Mesendoderm (in vitro differentiated cells): ENCODE results near the gene JARID2.

Experiments used
- DNase-seq: peaks from one replicate; pipeline ENCODE4 v3.0.0; 2013
- H2AK5ac ChIP-seq: 2 replicates; pipeline ENCODE4 v1.6.1; 2013; ENCODE audit warnings: low read length, inconsistent platforms
- H2BK120ac ChIP-seq: 2 replicates; pipeline ENCODE4 v1.6.1; 2013; ENCODE audit warnings: low read depth, mild to moderate bottlenecking, low read length, moderate library complexity, mixed read lengths
- H2BK15ac ChIP-seq: replicated peaks from 2 replicates; pipeline ENCODE4 v1.6.1; 2013; ENCODE audit warnings: low read depth, mild to moderate bottlenecking, moderate library complexity
- H2BK5ac ChIP-seq: 2 replicates; pipeline ENCODE4 v1.6.1; 2013; ENCODE audit warnings: low read length, inconsistent platforms
- H3K18ac ChIP-seq: 2 replicates; pipeline ENCODE4 v1.6.1; 2013; ENCODE audit warnings: mild to moderate bottlenecking, low read length, mixed read lengths
- H3K23ac ChIP-seq: one replicate; pipeline ENCODE4 v1.6.1; 2013; ENCODE audit warnings: low read length
- H3K27ac ChIP-seq: 2 replicates; pipeline ENCODE4 v1.5.1; 2013; ENCODE audit warnings: low read depth, mild to moderate bottlenecking, inconsistent platforms, low read length, moderate library complexity
- H3K27me3 ChIP-seq: 2 replicates; pipeline ENCODE4 v1.6.1; 2013; ENCODE audit warnings: low read length, control low read depth, mild to moderate bottlenecking, inconsistent platforms; ENCODE audit not compliant: insufficient read depth, poor library complexity
- H3K36me3 ChIP-seq: 2 replicates; pipeline ENCODE4 v1.6.1; 2013; ENCODE audit warnings: low read length, inconsistent platforms; ENCODE audit not compliant: control insufficient read depth, insufficient read depth
- H3K4ac ChIP-seq: one replicate; pipeline ENCODE4 v1.6.1; 2013; ENCODE audit warnings: low read depth, mild to moderate bottlenecking, low read length, moderate library complexity
- H3K4me1 ChIP-seq: 2 replicates; pipeline ENCODE4 v1.6.1; 2013; ENCODE audit warnings: low read depth, low read length, inconsistent platforms; ENCODE audit not compliant: control insufficient read depth
- H3K4me2 ChIP-seq: 2 replicates; pipeline ENCODE4 v1.6.1; 2013; ENCODE audit warnings: low read length
- H3K4me3 ChIP-seq: 2 replicates; pipeline ENCODE4 v1.5.1; 2013; ENCODE audit warnings: mild to moderate bottlenecking, low read length
- H3K56ac ChIP-seq: one replicate; pipeline ENCODE4 v1.6.1; 2013; ENCODE audit warnings: low read length
- H3K79me1 ChIP-seq: 2 replicates; pipeline ENCODE4 v1.6.1; 2013; ENCODE audit warnings: low read length, inconsistent platforms
- H3K79me2 ChIP-seq: 2 replicates; pipeline ENCODE4 v1.6.1; 2013; ENCODE audit warnings: mild to moderate bottlenecking, low read length; ENCODE audit not compliant: control insufficient read depth, insufficient read depth
- H3K9ac ChIP-seq: 2 replicates; pipeline ENCODE4 v1.6.1; 2013; ENCODE audit warnings: low read length, inconsistent platforms
- H4K5ac ChIP-seq: one replicate; pipeline ENCODE4 v1.6.1; 2013; ENCODE audit warnings: low read length
- H4K8ac ChIP-seq: one replicate; pipeline ENCODE4 v1.6.1; 2013; ENCODE audit warnings: low read depth, mild to moderate bottlenecking, control low read depth, low read length, moderate library complexity
- WGBS: extraction: QIAGEN DNeasy Blood & Tissue Kit; methylation state at CpG from one replicate; pipeline ENCODE4 v1.1.7; 2013; ENCODE audit warnings: low lambda C conversion rate, missing lambda C conversion rate; ENCODE audit not compliant: insufficient coverage; ENCODE audit errors: extremely low coverage; 5-methylcytosine and 5-hydroxymethylcytosine counted together

The JARID2 gene

GRCh38 chr6:15327271-15327670 lies 81.4 kb downstream of the JARID2 start:
- H3K4me3 ChIP-seq: no peak overlapping the region
- H3K27me3 ChIP-seq: no peaks in the 10 kb centered on the region
- no peak overlapping the region for H4K8ac ChIP-seq
- peak overlapping the region; percentile 43 for H3K56ac ChIP-seq
- H2BK120ac ChIP-seq: no peak overlapping the region
- H3K4ac ChIP-seq: no peak overlapping the region
- no peak overlapping the region for H3K18ac ChIP-seq
- H3K27ac ChIP-seq: no peak overlapping the region
- no CpG with 5 or more reads among the region's 7 CpGs for WGBS
- peaks cover 89% of the 10 kb centered on the region for H3K79me2 ChIP-seq
- no peak overlapping the region for H4K5ac ChIP-seq
- peaks cover 7% of the 10 kb centered on the region for H3K79me1 ChIP-seq
- H3K4me2 ChIP-seq: no peak overlapping the region
- no peak overlapping the region for H2BK15ac ChIP-seq
- H3K4me1 ChIP-seq: peaks cover 3% of the 10 kb centered on the region
- no peak for DNase-seq
- H2BK5ac ChIP-seq: no peak overlapping the region
- H3K9ac ChIP-seq: no peak overlapping the region
- H3K23ac ChIP-seq: no peak overlapping the region
- no peaks in the 10 kb centered on the region for H3K36me3 ChIP-seq
- no peak overlapping the region for H2AK5ac ChIP-seq

GRCh38 chr6:15329197-15329671 lies 83.4 kb downstream of the JARID2 start:
- H3K27ac ChIP-seq: no peak overlapping the region

GRCh38 chr6:15330174-15330944 lies 84.5 kb downstream of the JARID2 start:
- H3K27ac ChIP-seq: no peak overlapping the region
- H3K4me3 ChIP-seq: no peak overlapping the region
- H2BK15ac ChIP-seq: no peak overlapping the region
- H4K8ac ChIP-seq: no peak overlapping the region
- no peaks in the 10 kb centered on the region for H3K27me3 ChIP-seq
- H3K4me2 ChIP-seq: no peak overlapping the region
- H3K4ac ChIP-seq: no peak overlapping the region
- no peak overlapping the region for H3K56ac ChIP-seq
- peaks cover 7% of the 10 kb centered on the region for H3K79me1 ChIP-seq
- H3K4me1 ChIP-seq: peaks cover 3% of the 10 kb centered on the region
- H3K36me3 ChIP-seq: no peaks in the 10 kb centered on the region
- H3K79me2 ChIP-seq: peaks cover 90% of the 10 kb centered on the region
- DNase-seq: no peak
- no peak overlapping the region for H4K5ac ChIP-seq
- H2BK120ac ChIP-seq: no peak overlapping the region
- H2AK5ac ChIP-seq: no peak overlapping the region
- no CpG with 5 or more reads among the region's 8 CpGs for WGBS
- H3K18ac ChIP-seq: no peak overlapping the region
- H3K9ac ChIP-seq: no peak overlapping the region
- no peak overlapping the region for H3K23ac ChIP-seq
- H2BK5ac ChIP-seq: no peak overlapping the region

More at GRCh38 chr6:15329197-15329671, 83.4 kb downstream of the JARID2 start:
- Histone ChIP-seq H3K4me3 (no peak overlapping the region), H3K4me1 (peaks cover 3% of the 10 kb centered on the region), H3K4ac (no peak overlapping the region), H4K5ac (no peak overlapping the region), H3K23ac (no peak overlapping the region), H3K56ac (no peak overlapping the region), H3K9ac (no peak overlapping the region), H3K79me2 (peaks cover 90% of the 10 kb centered on the region), H4K8ac (no peak overlapping the region), H3K18ac (no peak overlapping the region), H3K27me3 (no peaks in the 10 kb centered on the region), H3K4me2 (no peak overlapping the region), H2AK5ac (no peak overlapping the region), H3K36me3 (no peaks in the 10 kb centered on the region), H2BK5ac (no peak overlapping the region), H2BK120ac (no peak overlapping the region), H3K79me1 (peaks cover 8% of the 10 kb centered on the region), H2BK15ac (no peak overlapping the region)
- peak; percentile 55 for DNase-seq
- no CpG with 5 or more reads among the region's 4 CpGs for WGBS

GRCh38 chr6:15331143-15331542 lies 85.3 kb downstream of the JARID2 start:
- no peaks in the 10 kb centered on the region for H3K27me3 ChIP-seq
- peaks cover 8% of the 10 kb centered on the region for H3K79me1 ChIP-seq
- no peak overlapping the region for H3K9ac ChIP-seq
- no peak overlapping the region for H3K4me2 ChIP-seq
- no peak overlapping the region for H4K5ac ChIP-seq
- H3K23ac ChIP-seq: no peak overlapping the region
- no peak overlapping the region for H3K27ac ChIP-seq
- H3K4me3 ChIP-seq: no peak overlapping the region
- H3K4me1 ChIP-seq: peaks cover 2% of the 10 kb centered on the region
- H3K4ac ChIP-seq: no peak overlapping the region
- no peak overlapping the region for H2BK15ac ChIP-seq
- no peak overlapping the region for H4K8ac ChIP-seq
- H3K79me2 ChIP-seq: peaks cover 91% of the 10 kb centered on the region
- H3K36me3 ChIP-seq: no peaks in the 10 kb centered on the region
- DNase-seq: no peak
- H2BK5ac ChIP-seq: no peak overlapping the region
- no peak overlapping the region for H2BK120ac ChIP-seq
- no peak overlapping the region for H3K56ac ChIP-seq
- H3K18ac ChIP-seq: no peak overlapping the region
- H2AK5ac ChIP-seq: no peak overlapping the region

- Histone ChIP-seq H3K9ac (no peak overlapping the region), H3K79me2 (peaks cover 88% of the 10 kb centered on the region), H2BK15ac (no peak overlapping the region), H4K5ac (no peak overlapping the region), H3K4me2 (no peak overlapping the region), H3K27ac (no peak overlapping the region), H2AK5ac (no peak overlapping the region), H3K56ac (no peak overlapping the region), H3K27me3 (no peaks in the 10 kb centered on the region), H3K23ac (no peak overlapping the region), H2BK120ac (no peak overlapping the region), H4K8ac (no peak overlapping the region), H3K36me3 (no peaks in the 10 kb centered on the region), H3K4me1 (peaks cover 2% of the 10 kb centered on the region), H3K4ac (no peak overlapping the region), H3K79me1 (peaks cover 7% of the 10 kb centered on the region), H2BK5ac (no peak overlapping the region), H3K4me3 (no peak overlapping the region), H3K18ac (no peak overlapping the region)
- no peak for DNase-seq
- WGBS: no CpG with 5 or more reads among the region's 13 CpGs
Measured at GRCh38 chr6:15331629-15332251, 85.9 kb downstream of the JARID2 start.
